ENCODE data around the gene CDH1. TPM values are rescaled to one million over a fixed set of nuclear protein-coding genes. Genes with fewer than 3 reads are reported as not detected.
A peak's percentile ranks its signal among the peaks of the same experiment; 100 is the strongest.

CDH1 gene
- total and polyA plus RNA-seq, 5 donors from 2014 or later, result 0.41 to 4.6 (median 0.72) TPM

GRCh38 chr16:68764862-68765261 is 27.8 kb downstream of the CDH1 start:
- Mint-ChIP-seq H3K4me1 (peaks cover 3 to 31% (median 15%) of the 10 kb centered on the region in 4 donors), H3K4me3 (peak overlapping the region in 2 of 4 donors; percentile 33 to 66), H3K27ac (peak overlapping the region in 1 of 3 donors; percentile 87), H3K27me3 (no peaks in the 10 kb centered on the region), H3K9me3 (no peaks in the 10 kb centered on the region), H3K36me3 (no peaks in the 10 kb centered on the region)
- ATAC-seq (ENCODE audit: low read depth in 2 of 2) (peak; percentile 43 to 49), DNase-seq (peak in 2 of 3 donors; percentile 32 to 72)
- H3K27ac ChIP-seq (ENCODE audit: insufficient read depth, low read length, poor library complexity, severe bottlenecking), result no peak overlapping the region
- H3K4me3 ChIP-seq (ENCODE audit: low read depth, low read length), result peak overlapping the region; percentile 38
- H3K4me1 ChIP-seq (ENCODE audit: control insufficient read depth, insufficient read depth, low read length, poor library complexity, severe bottlenecking), result peaks cover 24% of the 10 kb centered on the region
- H3K9me3 ChIP-seq (ENCODE audit: control insufficient read depth in 2 of 2, low read length in 2 of 2), result no peaks in the 10 kb centered on the region
- no peaks in the 10 kb centered on the region for H3K27me3 ChIP-seq (ENCODE audit: control insufficient read depth, insufficient read depth, low read length)
- H3K36me3 ChIP-seq (ENCODE audit: control insufficient read depth, insufficient read depth, low read length), result no peaks in the 10 kb centered on the region

GRCh38 chr16:68767581-68767980 is 30.5 kb downstream of the CDH1 start:
- H3K36me3 ChIP-seq (ENCODE audit: control insufficient read depth, insufficient read depth, low read length), result no peaks in the 10 kb centered on the region
- Mint-ChIP-seq H3K4me3 (no peak overlapping the region), H3K36me3 (no peaks in the 10 kb centered on the region), H3K9me3 (no peaks in the 10 kb centered on the region), H3K4me1 (peaks cover 0 to 22% (median 12%) of the 10 kb centered on the region in 4 donors), H3K27ac (no peak overlapping the region), H3K27me3 (no peaks in the 10 kb centered on the region)
- no peaks in the 10 kb centered on the region for H3K9me3 ChIP-seq (ENCODE audit: control insufficient read depth in 2 of 2, low read length in 2 of 2)
- ATAC-seq (ENCODE audit: low read depth in 2 of 2) (no peak), DNase-seq (no peak)
- no peak overlapping the region for H3K4me3 ChIP-seq (ENCODE audit: low read depth, low read length)
- no peaks in the 10 kb centered on the region for H3K27me3 ChIP-seq (ENCODE audit: control insufficient read depth, insufficient read depth, low read length)
- H3K4me1 ChIP-seq (ENCODE audit: control insufficient read depth, insufficient read depth, low read length, poor library complexity, severe bottlenecking), result peaks cover 14% of the 10 kb centered on the region
- H3K27ac ChIP-seq (ENCODE audit: insufficient read depth, low read length, poor library complexity, severe bottlenecking), result no peak overlapping the region

GRCh38 chr16:68768175-68768574 is 31.1 kb downstream of the CDH1 start:
- peaks cover 14% of the 10 kb centered on the region for H3K4me1 ChIP-seq (ENCODE audit: control insufficient read depth, insufficient read depth, low read length, poor library complexity, severe bottlenecking)
- peaks cover 0 to 22% (median 12%) of the 10 kb centered on the region in 4 donors for H3K4me1 Mint-ChIP-seq
- H3K9me3 ChIP-seq (ENCODE audit: control insufficient read depth in 2 of 2, low read length in 2 of 2), result no peaks in the 10 kb centered on the region
- no peak for ATAC-seq (ENCODE audit: low read depth in 2 of 2)
- no peak overlapping the region for H3K27ac Mint-ChIP-seq
- no peak overlapping the region for H3K27ac ChIP-seq (ENCODE audit: insufficient read depth, low read length, poor library complexity, severe bottlenecking)
- H3K27me3 Mint-ChIP-seq, result no peaks in the 10 kb centered on the region
- H3K9me3 Mint-ChIP-seq, result no peaks in the 10 kb centered on the region
- no peaks in the 10 kb centered on the region for H3K27me3 ChIP-seq (ENCODE audit: control insufficient read depth, insufficient read depth, low read length)
- no peaks in the 10 kb centered on the region for H3K36me3 ChIP-seq (ENCODE audit: control insufficient read depth, insufficient read depth, low read length)
- H3K36me3 Mint-ChIP-seq, result no peaks in the 10 kb centered on the region
- no peak for DNase-seq
- H3K4me3 Mint-ChIP-seq, result peak overlapping the region in 1 of 4 donors; percentile 4
- H3K4me3 ChIP-seq (ENCODE audit: low read depth, low read length), result no peak overlapping the region

GRCh38 chr16:68768771-68769170 is 31.7 kb downstream of the CDH1 start:
- H3K27me3 Mint-ChIP-seq, result no peaks in the 10 kb centered on the region
- DNase-seq, result no peak

GRCh38 chr16:68770671-68771070 is 33.6 kb downstream of the CDH1 start:
- no peaks in the 10 kb centered on the region for H3K36me3 Mint-ChIP-seq
- H3K9me3 Mint-ChIP-seq, result no peaks in the 10 kb centered on the region

More at GRCh38 chr16:68768771-68769170, 31.7 kb downstream of the CDH1 start:
- Mint-ChIP-seq H3K36me3 (no peaks in the 10 kb centered on the region), H3K4me1 (peaks cover 0 to 22% (median 12%) of the 10 kb centered on the region in 4 donors), H3K9me3 (no peaks in the 10 kb centered on the region), H3K27ac (no peak overlapping the region), H3K4me3 (no peak overlapping the region)
- ATAC-seq (ENCODE audit: low read depth in 2 of 2), result no peak
- no peak overlapping the region for H3K27ac ChIP-seq (ENCODE audit: insufficient read depth, low read length, poor library complexity, severe bottlenecking)
- no peaks in the 10 kb centered on the region for H3K36me3 ChIP-seq (ENCODE audit: control insufficient read depth, insufficient read depth, low read length)
- H3K4me3 ChIP-seq (ENCODE audit: low read depth, low read length), result no peak overlapping the region
- no peaks in the 10 kb centered on the region for H3K27me3 ChIP-seq (ENCODE audit: control insufficient read depth, insufficient read depth, low read length)
- H3K9me3 ChIP-seq (ENCODE audit: control insufficient read depth in 2 of 2, low read length in 2 of 2), result no peaks in the 10 kb centered on the region
- H3K4me1 ChIP-seq (ENCODE audit: control insufficient read depth, insufficient read depth, low read length, poor library complexity, severe bottlenecking), result peaks cover 14% of the 10 kb centered on the region

GRCh38 chr16:68772030-68772681 is 35.1 kb downstream of the CDH1 start:
- H3K36me3 ChIP-seq (ENCODE audit: control insufficient read depth, insufficient read depth, low read length), result no peaks in the 10 kb centered on the region
- H3K4me3 ChIP-seq (ENCODE audit: low read depth, low read length), result no peak overlapping the region
- H3K9me3 ChIP-seq (ENCODE audit: control insufficient read depth in 2 of 2, low read length in 2 of 2), result no peaks in the 10 kb centered on the region
- Mint-ChIP-seq H3K27me3 (no peaks in the 10 kb centered on the region), H3K4me1 (peaks cover 0 to 7% (median 5%) of the 10 kb centered on the region in 4 donors), H3K27ac (no peak overlapping the region), H3K36me3 (no peaks in the 10 kb centered on the region), H3K4me3 (no peak overlapping the region), H3K9me3 (no peaks in the 10 kb centered on the region)
- ATAC-seq (ENCODE audit: low read depth in 2 of 2) (no peak), DNase-seq (no peak)
- peaks cover 2% of the 10 kb centered on the region for H3K4me1 ChIP-seq (ENCODE audit: control insufficient read depth, insufficient read depth, low read length, poor library complexity, severe bottlenecking)
- no peaks in the 10 kb centered on the region for H3K27me3 ChIP-seq (ENCODE audit: control insufficient read depth, insufficient read depth, low read length)
- no peak overlapping the region for H3K27ac ChIP-seq (ENCODE audit: insufficient read depth, low read length, poor library complexity, severe bottlenecking)

More at GRCh38 chr16:68770671-68771070, 33.6 kb downstream of the CDH1 start:
- no peak for DNase-seq
- H3K9me3 ChIP-seq (ENCODE audit: control insufficient read depth in 2 of 2, low read length in 2 of 2), result no peaks in the 10 kb centered on the region
- no peaks in the 10 kb centered on the region for H3K36me3 ChIP-seq (ENCODE audit: control insufficient read depth, insufficient read depth, low read length)
- H3K27ac Mint-ChIP-seq, result no peak overlapping the region
- no peaks in the 10 kb centered on the region for H3K27me3 Mint-ChIP-seq
- H3K27me3 ChIP-seq (ENCODE audit: control insufficient read depth, insufficient read depth, low read length), result no peaks in the 10 kb centered on the region
- no peak overlapping the region for H3K27ac ChIP-seq (ENCODE audit: insufficient read depth, low read length, poor library complexity, severe bottlenecking)
- peaks cover 0 to 6% (median 2%) of the 10 kb centered on the region in 4 donors for H3K4me1 Mint-ChIP-seq
- H3K4me3 Mint-ChIP-seq, result no peak overlapping the region
- H3K4me3 ChIP-seq (ENCODE audit: low read depth, low read length), result no peak overlapping the region
- ATAC-seq (ENCODE audit: low read depth in 2 of 2), result no peak
- no peaks in the 10 kb centered on the region for H3K4me1 ChIP-seq (ENCODE audit: control insufficient read depth, insufficient read depth, low read length, poor library complexity, severe bottlenecking)

GRCh38 chr16:68772871-68773270 is 35.8 kb downstream of the CDH1 start:
- H3K27ac ChIP-seq (ENCODE audit: insufficient read depth, low read length, poor library complexity, severe bottlenecking), result no peak overlapping the region
- no peaks in the 10 kb centered on the region for H3K9me3 ChIP-seq (ENCODE audit: control insufficient read depth in 2 of 2, low read length in 2 of 2)
- Mint-ChIP-seq H3K4me3 (no peak overlapping the region), H3K9me3 (no peaks in the 10 kb centered on the region), H3K4me1 (peaks cover 0 to 8% (median 5%) of the 10 kb centered on the region in 4 donors), H3K27me3 (no peaks in the 10 kb centered on the region), H3K27ac (peak overlapping the region in 1 of 3 donors; percentile 38), H3K36me3 (no peaks in the 10 kb centered on the region)
- no peak overlapping the region for H3K4me3 ChIP-seq (ENCODE audit: low read depth, low read length)
- DNase-seq (no peak), ATAC-seq (ENCODE audit: low read depth in 2 of 2) (no peak)
- H3K36me3 ChIP-seq (ENCODE audit: control insufficient read depth, insufficient read depth, low read length), result no peaks in the 10 kb centered on the region
- H3K4me1 ChIP-seq (ENCODE audit: control insufficient read depth, insufficient read depth, low read length, poor library complexity, severe bottlenecking), result peaks cover 3% of the 10 kb centered on the region
- no peaks in the 10 kb centered on the region for H3K27me3 ChIP-seq (ENCODE audit: control insufficient read depth, insufficient read depth, low read length)

Measured in CD4-positive, CD25-positive, alpha-beta regulatory T cell (primary cell).